GM19193 (cell line): Measurements from ENCODE around the gene TRIM14.

Experiments used
- POLR2A ChIP-seq: IDR thresholded peaks from 4 replicates; pipeline ENCODE4 v1.6.1; 2011; ENCODE audit not compliant: insufficient read depth, insufficient read length; ENCODE audit errors: extremely low read depth

TRIM14 gene

GRCh38 chr9:98118640-98119601, at the start of gene TRIM14:
TRIM14 (minus strand) TSS chr9:98119222; CDS start chr9:98119188, 34 bp downstream.
- peak; percentile 61 for TF ChIP-seq POLR2A

GRCh38 chr9:98168153-98168780, 49.2 kb upstream of the TRIM14 start:
- TF ChIP-seq POLR2A = no peak

- TF ChIP-seq POLR2A = no peak
Observed at GRCh38 chr9:98164912-98165311, 45.9 kb upstream of the TRIM14 start.

GRCh38 chr9:98162613-98163012, 43.6 kb upstream of the TRIM14 start:
- no peak for TF ChIP-seq POLR2A

GRCh38 chr9:98161851-98162250, 42.8 kb upstream of the TRIM14 start:
- TF ChIP-seq POLR2A = no peak

- no peak for TF ChIP-seq POLR2A
Observed at GRCh38 chr9:98159790-98160189, 40.8 kb upstream of the TRIM14 start.

GRCh38 chr9:98159301-98159700, 40.3 kb upstream of the TRIM14 start:
- TF ChIP-seq POLR2A = no peak

- TF ChIP-seq POLR2A = no peak
Observed at GRCh38 chr9:98158071-98158831, 39.2 kb upstream of the TRIM14 start.

- TF ChIP-seq POLR2A = no peak
Observed at GRCh38 chr9:98157372-98157771, 38.4 kb upstream of the TRIM14 start.

GRCh38 chr9:98154678-98155077, 35.7 kb upstream of the TRIM14 start:
- no peak for TF ChIP-seq POLR2A

GRCh38 chr9:98152526-98152925, 33.5 kb upstream of the TRIM14 start:
- TF ChIP-seq POLR2A = no peak

GRCh38 chr9:98150721-98151120, 31.7 kb upstream of the TRIM14 start:
- TF ChIP-seq POLR2A = no peak

GRCh38 chr9:98150164-98150563, 31.1 kb upstream of the TRIM14 start:
- no peak for TF ChIP-seq POLR2A

GRCh38 chr9:98149422-98149821, 30.4 kb upstream of the TRIM14 start:
- TF ChIP-seq POLR2A = no peak

GRCh38 chr9:98148486-98148885, 29.5 kb upstream of the TRIM14 start:
- no peak for TF ChIP-seq POLR2A

GRCh38 chr9:98147582-98147981, 28.6 kb upstream of the TRIM14 start:
- no peak for TF ChIP-seq POLR2A
